Muscle of leg (tissue), 11 donors: ENCODE data around the gene ASB6. TPM values are rescaled to one million over a fixed set of nuclear protein-coding genes. Genes with fewer than 3 reads are reported as not detected.

Experiments
- DNase-seq: peaks from one replicate; pipeline ENCODE4 v3.0.0; 2013
- H3K27ac ChIP-seq: one replicate; pipeline ENCODE4 v1.5.1; 2013; ENCODE audit warnings: mild to moderate bottlenecking, low read length, control low read depth
- H3K27me3 ChIP-seq: one replicate; pipeline ENCODE4 v1.6.1; 2013; ENCODE audit warnings: low read length; ENCODE audit not compliant: control insufficient read depth, insufficient read depth
- H3K36me3 ChIP-seq: one replicate; pipeline ENCODE4 v1.6.1; 2013; ENCODE audit warnings: low read length; ENCODE audit not compliant: control insufficient read depth, insufficient read depth
- H3K4me1 ChIP-seq: one replicate; pipeline ENCODE4 v1.6.1; 2013; ENCODE audit warnings: low read length; ENCODE audit not compliant: control insufficient read depth, insufficient read depth
- H3K4me3 ChIP-seq: one replicate; pipeline ENCODE4 v1.5.1; 2013; ENCODE audit warnings: low read length, control low read depth
- H3K9me3 ChIP-seq: replicated peaks from 2 replicates; pipeline ENCODE4 v1.6.1; 2013; ENCODE audit warnings: low read depth, low read length; ENCODE audit not compliant: control insufficient read depth
- WGBS: methylation state at CpG from one replicate; pipeline ENCODE4 v1.1.5; 2013; ENCODE audit warnings: missing lambda C conversion rate; ENCODE audit not compliant: insufficient coverage; 5-methylcytosine and 5-hydroxymethylcytosine counted together
- polyA plus RNA-seq, 8 donors: library from polyadenylated mRNA; unstranded; fragments of 120-200 nt; gene quantifications; one replicate each; pipeline versions ENCODE4 v1.2.1 to v1.2.3, GENCODE V29; 2013; ENCODE audit warnings: inconsistent platforms in 1 of 8, low replicate concordance in 1 of 8; ENCODE audit not compliant: insufficient read length in 8 of 8, insufficient read depth in 1 of 8
- total RNA-seq: library from RNA; stranded (reverse); fragments of 120-200 nt; gene quantifications from one replicate; pipeline ENCODE4 v1.2.4, GENCODE V29; 2013

The ASB6 gene
- total and polyA plus RNA-seq, 9 donors, result 7.1 to 13.4 (median 12.7) TPM

DNA sequence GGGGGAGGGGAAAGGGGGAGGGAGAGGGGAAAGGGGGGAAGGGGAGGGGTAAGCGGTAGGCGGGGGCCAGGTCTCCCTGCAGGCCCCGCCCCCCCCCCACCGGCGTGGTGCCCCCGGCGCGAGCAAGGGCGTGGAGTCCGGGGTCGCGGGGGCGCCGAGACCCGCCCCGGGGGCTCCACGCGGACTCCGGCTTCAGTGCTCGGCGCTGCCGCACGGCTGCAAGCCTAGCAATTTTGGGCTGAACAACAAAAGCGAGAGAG, 31.8 kb downstream of the ASB6 start:
- H3K4me1 ChIP-seq, result peaks cover 61% of the 10 kb centered on the region
- 0% methylated on average over 17 of the region's 24 CpGs for WGBS

GRCh38 chr9:129609486-129610212, 32.3 kb downstream of the ASB6 start:
- no peaks in the 10 kb centered on the region for H3K27me3 ChIP-seq
- H3K27ac ChIP-seq, result peak overlapping the region; percentile 77
- DNase-seq, result peak; percentile 63
- no peaks in the 10 kb centered on the region for H3K36me3 ChIP-seq
- H3K9me3 ChIP-seq, result no peaks in the 10 kb centered on the region
- WGBS, result 9% methylated on average over 13 of the region's 30 CpGs
- H3K4me1 ChIP-seq, result peaks cover 64% of the 10 kb centered on the region
- H3K4me3 ChIP-seq, result peak overlapping the region; percentile 5

More for the DNA sequence above, 31.8 kb downstream of the ASB6 start:
- no peaks in the 10 kb centered on the region for H3K36me3 ChIP-seq
- peak overlapping the region; percentile 51 for H3K4me3 ChIP-seq
- H3K9me3 ChIP-seq, result no peaks in the 10 kb centered on the region
- DNase-seq, result no peak
- H3K27me3 ChIP-seq, result no peaks in the 10 kb centered on the region
- peak overlapping the region; percentile 42 for H3K27ac ChIP-seq

- Histone ChIP-seq H3K36me3 (no peaks in the 10 kb centered on the region), H3K27me3 (no peaks in the 10 kb centered on the region), H3K4me1 (peaks cover 65% of the 10 kb centered on the region), H3K9me3 (no peaks in the 10 kb centered on the region), H3K4me3 (no peak overlapping the region), H3K27ac (peak overlapping the region; percentile 51)
- no peak for DNase-seq
- 76% methylated on average over 17 of the region's 27 CpGs for WGBS
Measured at GRCh38 chr9:129608561-129609481, 33.1 kb downstream of the ASB6 start.

GRCh38 chr9:129607027-129607387, 34.9 kb downstream of the ASB6 start:
- Histone ChIP-seq H3K27me3 (no peaks in the 10 kb centered on the region), H3K9me3 (no peaks in the 10 kb centered on the region), H3K4me1 (peaks cover 57% of the 10 kb centered on the region), H3K27ac (peak overlapping the region; percentile 92), H3K4me3 (no peak overlapping the region), H3K36me3 (no peaks in the 10 kb centered on the region)
- WGBS, result 50% methylated on average over 4 of the region's 6 CpGs
- no peak for DNase-seq

DNA sequence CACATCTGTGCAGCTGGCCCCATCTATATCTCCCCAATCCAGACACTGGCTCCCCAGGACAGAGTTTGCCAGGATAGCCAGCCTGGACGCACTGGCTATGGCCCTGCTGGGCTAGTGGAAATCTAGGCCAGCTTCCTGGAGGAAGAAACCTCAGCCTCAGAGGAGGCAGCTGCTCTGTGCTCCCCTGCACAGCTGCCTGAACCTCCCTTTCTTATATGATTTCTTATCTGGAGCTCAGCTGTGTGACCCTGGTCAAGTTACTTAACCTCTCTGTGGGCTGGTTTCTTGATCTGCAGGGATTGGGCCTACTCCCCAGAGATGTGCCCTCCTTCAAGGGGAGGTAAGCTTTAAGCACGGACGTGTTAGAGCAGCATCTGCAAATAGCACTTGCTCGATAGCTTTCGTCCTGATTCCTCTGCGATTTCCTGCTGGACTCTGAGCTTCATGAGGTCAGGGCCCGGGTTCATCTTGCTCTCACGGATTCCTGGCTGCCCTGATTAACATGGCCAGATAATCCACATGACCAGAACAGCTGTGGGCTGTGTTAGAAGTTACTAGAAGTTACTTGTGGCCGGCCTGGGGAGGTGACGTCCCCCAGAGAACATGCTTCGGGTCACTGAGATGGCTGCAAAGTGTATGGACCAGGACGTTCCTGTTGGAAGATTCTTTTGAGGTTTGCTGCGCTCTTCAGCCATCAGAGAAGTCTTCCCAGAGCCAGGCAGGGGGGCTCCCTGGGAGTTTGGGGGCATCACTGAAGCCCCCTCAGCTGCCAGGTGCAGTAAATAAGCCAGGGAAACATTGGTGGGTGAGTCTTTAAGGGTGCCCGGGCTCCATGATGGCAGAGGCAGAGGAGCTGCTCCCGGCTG, 35.6 kb downstream of the ASB6 start:
- DNase-seq, result peak; percentile 86
- peak overlapping the region; percentile 92 for H3K27ac ChIP-seq
- no peaks in the 10 kb centered on the region for H3K27me3 ChIP-seq
- H3K4me1 ChIP-seq, result peaks cover 56% of the 10 kb centered on the region
- 48% methylated on average over 14 of the region's 15 CpGs for WGBS
- no peak overlapping the region for H3K4me3 ChIP-seq
- H3K36me3 ChIP-seq, result no peaks in the 10 kb centered on the region
- no peaks in the 10 kb centered on the region for H3K9me3 ChIP-seq

- no peaks in the 10 kb centered on the region for H3K27me3 ChIP-seq
- 0% methylated on average over 1 of the region's 8 CpGs for WGBS
- H3K27ac ChIP-seq, result no peak overlapping the region
- DNase-seq, result peak; percentile 34
- H3K36me3 ChIP-seq, result no peaks in the 10 kb centered on the region
- H3K4me1 ChIP-seq, result peaks cover 46% of the 10 kb centered on the region
- H3K9me3 ChIP-seq, result no peaks in the 10 kb centered on the region
- no peak overlapping the region for H3K4me3 ChIP-seq
Measured at GRCh38 chr9:129604766-129605163, 37.2 kb downstream of the ASB6 start.

GRCh38 chr9:129604056-129604765, 37.7 kb downstream of the ASB6 start:
- no peaks in the 10 kb centered on the region for H3K27me3 ChIP-seq
- no peak overlapping the region for H3K27ac ChIP-seq
- DNase-seq, result no peak
- 70% methylated on average over 4 of the region's 12 CpGs for WGBS
- H3K4me3 ChIP-seq, result no peak overlapping the region
- no peaks in the 10 kb centered on the region for H3K36me3 ChIP-seq
- H3K4me1 ChIP-seq, result peaks cover 41% of the 10 kb centered on the region
- H3K9me3 ChIP-seq, result no peaks in the 10 kb centered on the region

DNA sequence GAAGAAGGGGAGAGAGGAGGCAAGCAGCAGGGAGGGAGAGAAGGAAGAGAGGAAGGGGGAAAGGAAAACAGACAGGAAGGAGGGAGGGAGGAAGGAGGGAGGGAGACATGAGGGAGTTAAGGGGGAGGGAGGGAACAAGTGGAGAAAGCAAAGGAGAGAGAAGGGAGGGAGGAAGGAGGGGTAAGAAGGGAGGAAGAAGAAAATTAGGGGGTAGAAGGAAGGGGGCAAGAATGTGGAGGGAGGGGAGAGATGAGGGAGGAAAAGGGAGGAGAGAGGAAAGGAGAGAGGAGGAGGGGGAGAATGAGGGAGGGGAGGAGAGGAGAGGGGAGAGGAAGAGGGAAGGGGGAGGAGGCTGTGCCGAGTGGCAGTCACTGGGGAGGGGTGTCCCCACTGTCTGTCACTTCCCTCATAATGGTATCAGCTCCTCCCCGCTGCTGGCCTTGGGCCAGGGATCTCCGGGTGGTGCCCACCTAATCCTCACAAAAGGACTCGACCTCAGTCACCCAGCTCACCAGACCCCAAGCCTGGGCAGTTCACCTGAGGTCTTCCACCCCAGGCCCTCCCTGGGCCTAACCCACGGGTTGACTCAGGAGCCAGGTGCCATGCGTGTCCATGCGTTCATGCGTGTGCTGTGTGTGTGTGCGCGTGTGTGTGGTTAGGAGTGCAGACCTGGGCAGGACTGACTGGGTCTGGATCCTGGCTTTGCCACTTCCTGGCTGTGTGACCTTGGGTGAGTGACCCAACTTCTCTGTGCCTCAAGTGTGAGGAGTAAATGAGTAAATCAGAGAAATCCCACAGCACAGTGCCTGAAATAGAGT, 39.1 kb downstream of the ASB6 start:
- Histone ChIP-seq H3K9me3 (no peaks in the 10 kb centered on the region), H3K4me3 (no peak overlapping the region), H3K27me3 (peaks cover 5% of the 10 kb centered on the region), H3K4me1 (peaks cover 36% of the 10 kb centered on the region), H3K27ac (no peak overlapping the region), H3K36me3 (no peaks in the 10 kb centered on the region)
- WGBS, result 61% methylated on average over 8 of the region's 10 CpGs
- peak; percentile 48 for DNase-seq

DNA sequence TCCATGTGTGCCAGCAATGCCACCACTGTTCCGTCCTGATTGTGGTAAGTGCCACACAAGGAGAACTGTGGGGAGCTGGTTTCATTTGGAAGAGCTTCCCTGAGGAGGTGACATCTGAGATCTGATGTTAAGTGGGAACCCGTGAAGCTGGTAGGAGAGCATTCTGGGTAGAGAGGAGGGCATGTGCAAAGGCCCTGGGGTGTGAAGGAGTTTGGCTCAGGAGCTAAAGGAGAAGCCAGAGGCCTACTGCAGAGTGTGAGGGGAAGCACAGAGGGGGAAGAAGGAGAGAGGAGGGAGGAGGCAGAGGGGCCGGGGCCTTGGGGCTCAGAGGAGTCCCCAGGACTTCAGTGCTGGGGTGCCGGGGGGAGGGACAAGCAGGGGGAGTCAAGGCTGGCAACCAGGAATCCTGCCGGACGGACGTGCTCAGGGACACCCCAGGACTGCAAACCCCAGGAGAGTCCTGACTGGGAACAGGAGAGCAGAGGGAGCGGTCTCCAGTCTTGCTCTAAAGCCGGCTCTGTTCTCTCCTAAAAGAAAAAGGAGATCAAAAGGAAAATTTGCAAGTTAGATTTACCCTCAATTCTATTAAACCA, 40.8 kb downstream of the ASB6 start:
- DNase-seq, result no peak
- H3K27me3 ChIP-seq, result peaks cover 10% of the 10 kb centered on the region
- peaks cover 36% of the 10 kb centered on the region for H3K4me1 ChIP-seq
- no peak overlapping the region for H3K4me3 ChIP-seq
- H3K36me3 ChIP-seq, result no peaks in the 10 kb centered on the region
- WGBS, result 92% methylated on average over 7 of the region's 9 CpGs
- H3K9me3 ChIP-seq, result no peaks in the 10 kb centered on the region
- H3K27ac ChIP-seq, result no peak overlapping the region
